Activated CD4-positive, alpha-beta T cell treated with anti-CD3 and anti-CD28 coated beads, Interleukin-2, amount 50 U/mL, for 4 hours (primary cell): Measurements from ENCODE around the gene RFX3.

Experiments used
- DNase-seq, 2 experiments: peaks; one replicate each; pipeline ENCODE4 v3.0.0-alpha.2; 2020

The RFX3 gene

DNA sequence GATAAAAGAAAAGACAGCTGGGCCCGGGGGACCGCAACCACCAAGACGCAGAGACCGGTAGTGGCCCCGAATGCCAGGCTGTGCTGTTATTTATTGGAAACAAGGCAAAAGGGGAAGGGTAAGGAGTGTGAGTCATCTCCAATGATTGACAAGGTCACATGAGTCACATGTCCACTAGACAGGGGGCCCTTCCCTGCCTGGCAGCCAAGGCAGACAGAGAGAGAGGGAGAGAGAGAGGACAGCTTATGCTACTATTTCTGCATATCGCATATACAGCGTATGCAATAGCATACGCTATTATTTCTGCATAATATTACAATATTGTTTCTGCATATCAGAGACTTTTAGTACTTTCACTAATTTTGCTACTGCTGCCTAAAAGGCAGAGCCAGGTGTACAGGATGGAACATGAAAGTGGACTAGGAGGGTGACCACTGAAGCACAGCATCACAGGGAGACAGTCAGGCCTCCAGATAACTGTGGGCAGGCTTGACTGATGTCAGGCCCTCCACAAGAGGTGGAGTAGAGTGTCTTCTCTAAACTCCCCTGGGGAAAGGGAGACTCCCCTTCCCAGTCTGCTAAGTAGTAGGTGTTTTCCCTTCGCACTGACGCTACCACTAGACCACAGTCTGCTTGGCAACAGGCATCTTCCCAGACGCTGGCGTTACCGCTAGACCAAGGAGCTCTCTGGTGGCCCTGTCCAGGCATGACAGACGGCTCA is 50.3 kb downstream of the RFX3 start:
- DNase-seq: no peak

DNA sequence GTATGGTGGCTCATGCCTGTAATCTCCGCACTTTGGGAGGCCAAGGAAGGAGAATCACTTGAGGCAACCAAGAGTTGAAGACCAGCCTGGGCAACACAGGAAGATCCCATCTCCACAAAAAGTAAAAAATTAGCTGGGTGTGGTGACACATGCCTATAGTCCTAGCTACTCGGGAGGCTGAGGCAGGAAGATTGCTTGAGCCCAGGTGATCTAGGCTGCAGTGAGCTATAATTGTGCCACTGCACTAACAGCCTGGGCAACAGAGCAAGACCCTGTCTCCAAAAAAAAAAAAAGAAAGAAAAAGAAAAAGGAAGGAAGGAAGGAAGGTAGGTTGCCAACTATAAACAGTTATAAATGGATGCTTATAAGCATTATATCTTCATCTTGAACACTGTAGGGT is 51.0 kb downstream of the RFX3 start:
- no peak for DNase-seq

DNA sequence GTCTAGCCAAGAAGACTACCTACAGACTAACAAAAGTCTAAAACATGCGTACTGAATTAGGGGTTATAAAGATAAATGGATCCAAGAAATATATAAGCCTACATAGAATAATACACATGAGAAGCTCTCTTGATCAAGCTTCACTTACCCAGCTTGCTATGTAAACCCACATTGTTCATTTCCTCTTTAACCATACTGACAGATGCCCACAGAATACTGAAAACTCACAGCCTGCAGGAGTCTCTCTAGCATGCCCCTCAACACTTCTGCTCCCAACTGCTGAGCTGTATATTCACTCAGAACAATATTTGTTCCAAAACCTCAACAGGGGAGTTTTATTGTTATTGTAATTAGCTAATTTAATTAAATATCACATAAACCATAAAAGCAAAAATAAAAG is 52.4 kb downstream of the RFX3 start:
- DNase-seq: no peak

DNA sequence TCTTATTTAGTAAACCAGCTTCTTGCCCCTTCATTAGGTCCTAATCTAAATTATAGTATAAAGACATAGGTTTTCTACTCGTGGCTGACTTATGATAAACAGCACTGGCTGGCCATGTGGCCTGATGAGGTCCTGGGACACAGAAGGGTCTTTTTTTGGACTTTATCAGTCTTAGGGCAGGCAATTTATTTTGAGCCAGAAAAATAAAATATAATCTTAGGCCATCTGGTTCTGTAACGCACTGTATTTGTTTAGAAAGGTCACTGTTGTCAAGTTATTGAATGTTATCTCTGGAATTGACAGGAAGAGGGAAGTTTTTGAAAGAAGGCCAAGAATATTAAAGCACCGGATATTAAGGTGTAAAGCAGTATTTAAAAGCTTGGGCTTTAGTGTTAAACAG is 53.9 kb downstream of the RFX3 start:
- DNase-seq: no peak

DNA sequence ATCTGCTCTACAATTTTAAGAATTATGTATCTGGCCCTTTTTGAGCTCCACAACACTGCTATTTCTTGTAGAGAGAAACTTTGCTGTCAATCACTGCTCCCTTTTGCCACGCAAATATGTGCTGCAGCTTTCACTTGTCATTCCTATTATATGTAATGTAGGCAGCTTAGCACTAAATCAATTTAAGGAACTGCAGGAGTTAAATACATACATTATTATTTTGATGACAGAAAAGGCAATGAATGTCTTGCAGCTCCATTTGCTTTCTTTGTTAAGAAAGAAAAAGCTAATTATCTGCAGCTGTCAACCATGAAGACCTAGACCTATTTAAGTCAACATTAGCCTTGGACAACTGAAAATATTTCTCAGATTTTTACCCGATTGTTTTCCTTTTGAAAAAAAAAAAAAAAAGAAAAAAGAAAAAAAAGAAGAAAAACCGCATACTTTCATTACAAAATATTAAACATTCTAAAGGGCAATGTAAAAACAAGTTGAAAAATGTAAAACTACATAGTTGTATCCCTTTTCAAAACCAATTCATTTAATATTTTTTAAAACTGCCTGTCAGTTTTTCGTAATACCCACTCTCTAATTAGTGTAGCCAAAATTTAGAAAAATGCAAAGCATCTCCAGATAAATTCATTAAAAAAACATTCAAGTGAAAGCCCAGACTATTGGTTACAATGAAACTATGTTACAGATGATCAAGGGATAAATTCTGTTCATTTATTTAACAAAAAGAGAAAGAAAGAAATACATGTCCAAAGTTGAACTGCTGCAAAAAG is 57.2 kb downstream of the RFX3 start:
- DNase-seq: no peak

DNA sequence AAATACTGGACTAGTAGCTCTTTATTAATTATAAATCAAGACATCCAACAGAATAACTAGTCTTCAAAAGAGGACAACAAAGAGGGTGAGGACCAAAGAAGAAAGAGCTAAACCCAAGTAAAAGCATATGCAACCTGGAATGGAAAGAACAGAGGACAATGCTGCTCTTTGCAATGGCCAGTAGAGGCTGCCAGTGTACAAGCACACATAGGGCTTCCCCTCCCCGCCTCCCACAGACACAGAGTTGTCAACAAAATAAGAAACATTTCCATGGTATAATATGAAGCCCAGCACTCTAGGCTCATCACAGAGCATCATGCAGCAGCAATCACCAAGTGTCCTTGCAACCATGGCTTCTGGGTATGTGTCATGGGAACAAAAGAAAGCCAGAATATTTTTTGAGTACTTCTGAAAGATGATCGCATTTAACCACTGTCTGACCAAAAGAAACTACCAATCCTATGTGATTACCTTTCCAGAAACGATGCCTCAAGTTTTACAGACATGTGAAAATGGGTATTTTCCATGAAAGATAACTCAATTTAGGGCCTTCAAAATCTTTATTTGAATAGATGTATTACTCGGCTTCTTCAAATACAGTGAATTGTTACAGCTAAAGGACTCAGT is 58.1 kb downstream of the RFX3 start:
- DNase-seq: peak; percentile 54 to 56

DNA sequence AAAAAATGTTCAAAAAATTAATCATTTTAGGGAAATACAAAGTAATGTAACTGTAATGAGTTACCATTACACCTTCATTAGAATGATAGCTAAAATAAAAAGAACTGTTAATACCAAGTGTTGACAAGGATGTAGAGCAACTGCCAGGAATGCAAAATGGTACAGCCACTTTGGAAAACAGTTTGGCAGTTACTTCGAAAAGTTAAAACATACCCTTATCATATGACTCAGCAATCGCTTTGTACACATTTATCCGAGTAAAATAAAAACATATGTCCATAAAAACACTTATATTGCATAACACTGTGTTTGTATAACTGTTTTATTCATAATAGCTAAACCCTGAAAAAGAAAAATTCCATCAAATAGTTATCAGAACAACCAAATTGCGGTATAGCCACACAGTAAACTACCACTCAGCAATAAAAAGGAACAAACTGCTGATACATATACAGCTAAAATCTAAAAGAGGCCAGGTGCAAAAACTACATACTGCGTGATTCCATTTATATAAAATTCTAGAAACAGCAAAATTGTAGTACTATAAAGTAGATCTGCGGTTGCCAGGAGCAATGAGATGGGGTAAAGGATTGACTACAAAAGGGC is 61.7 kb downstream of the RFX3 start:
- DNase-seq: no peak

DNA sequence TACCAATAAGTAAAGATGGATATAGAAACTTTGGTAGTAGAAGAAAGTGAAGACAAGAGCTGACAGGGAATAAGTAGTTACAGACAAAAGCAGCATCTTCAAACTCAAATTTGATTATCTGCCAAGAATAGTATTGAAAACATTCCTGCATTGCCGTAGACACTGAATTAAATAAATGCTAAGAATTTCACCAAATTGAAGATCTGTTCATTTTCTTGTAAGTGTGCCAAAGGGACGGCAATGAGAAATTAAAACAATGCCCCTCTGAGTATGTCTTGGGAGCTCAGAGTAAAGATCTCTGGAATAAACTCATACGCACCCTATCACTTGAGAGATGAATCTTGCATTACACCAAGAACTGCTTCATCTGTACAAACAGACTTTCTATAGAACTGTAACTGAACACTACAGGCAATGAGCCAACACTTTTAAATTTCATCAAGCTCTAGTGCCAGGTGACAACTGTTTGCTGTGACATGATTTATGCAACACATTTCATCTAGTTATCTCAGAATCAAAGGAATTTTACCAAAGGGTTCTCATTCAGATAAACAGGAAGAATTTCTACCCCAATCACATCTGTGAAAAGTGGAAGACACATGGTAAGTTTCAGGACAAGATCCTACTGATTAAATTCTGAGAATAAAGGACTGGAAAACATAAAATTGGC is 66.9 kb downstream of the RFX3 start:
- no peak for DNase-seq

DNA sequence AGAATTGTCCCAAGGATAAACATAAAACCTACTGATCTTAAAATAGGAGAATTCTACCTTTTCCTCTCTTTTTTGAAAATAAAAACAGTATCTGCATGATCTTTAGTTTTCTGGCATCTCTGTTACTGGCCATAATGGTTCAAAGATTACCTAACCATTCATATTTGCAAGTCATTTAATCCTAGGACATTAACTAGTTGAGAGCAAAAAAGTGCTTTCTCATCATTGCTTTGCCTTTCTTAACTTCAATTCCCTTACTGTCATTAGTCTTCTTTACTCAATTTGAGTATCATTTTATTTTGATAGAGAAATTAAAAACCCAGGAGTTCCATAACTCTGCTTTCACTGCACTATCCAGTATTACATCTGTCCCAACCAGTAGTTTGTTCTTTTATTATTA is 68.6 kb downstream of the RFX3 start:
- no peak for DNase-seq

DNA sequence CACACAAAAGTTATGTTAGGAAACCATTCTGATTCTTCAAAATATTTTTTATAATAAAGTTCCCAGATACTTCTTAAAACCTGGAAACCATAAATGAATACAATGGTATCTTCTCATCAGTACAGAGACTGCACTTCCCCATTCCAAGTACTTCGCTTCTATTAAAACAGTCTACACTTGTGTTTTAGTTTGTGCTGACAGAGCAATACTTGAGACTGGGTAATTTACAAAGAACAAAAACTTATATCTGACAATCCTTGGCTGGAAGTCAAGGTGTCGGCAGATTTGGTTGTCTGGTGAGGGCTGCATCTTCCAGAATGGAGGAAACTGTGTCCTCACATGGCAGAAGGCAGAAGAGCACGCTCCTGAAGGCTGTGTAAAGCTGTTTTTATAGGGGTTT is 70.1 kb downstream of the RFX3 start:
- DNase-seq: no peak

DNA sequence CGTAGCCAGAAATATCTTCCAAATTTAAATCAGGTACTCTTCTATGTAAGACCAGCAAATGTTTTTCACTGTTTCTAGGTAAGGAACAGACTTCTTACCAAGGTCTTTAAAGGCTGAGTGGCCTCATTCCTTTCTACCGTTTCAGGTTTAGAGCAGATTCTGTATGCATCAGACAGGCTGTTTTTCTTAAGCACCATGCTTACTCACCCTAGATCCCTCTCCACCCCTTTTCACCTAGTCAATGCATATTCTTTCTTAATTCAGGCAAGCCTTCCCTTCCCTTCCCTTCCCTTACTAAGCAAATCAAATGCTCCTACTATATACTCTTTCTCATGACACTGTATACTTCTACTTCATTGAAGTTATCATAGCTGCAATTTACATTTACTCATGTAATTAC is 70.7 kb downstream of the RFX3 start:
- no peak for DNase-seq

DNA sequence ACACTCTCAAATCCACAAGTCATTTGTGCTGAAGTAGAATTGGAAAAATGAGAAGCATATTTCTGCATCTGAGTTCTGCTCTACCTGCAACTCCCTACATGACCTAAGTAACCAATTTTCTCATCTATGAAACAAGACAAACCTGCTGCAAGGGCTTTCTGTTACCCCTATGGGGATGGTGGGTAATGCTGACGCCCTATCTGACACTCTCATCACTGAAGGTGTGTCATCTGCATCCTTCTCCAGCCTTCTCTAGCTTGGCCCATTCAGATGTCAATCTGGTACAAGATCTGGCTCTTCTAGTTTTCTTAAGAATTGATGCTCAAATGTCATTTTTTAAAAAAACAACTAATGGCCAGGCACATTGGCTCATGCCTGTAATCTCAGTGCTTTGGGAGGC is 73.8 kb downstream of the RFX3 start:
- DNase-seq: no peak

DNA sequence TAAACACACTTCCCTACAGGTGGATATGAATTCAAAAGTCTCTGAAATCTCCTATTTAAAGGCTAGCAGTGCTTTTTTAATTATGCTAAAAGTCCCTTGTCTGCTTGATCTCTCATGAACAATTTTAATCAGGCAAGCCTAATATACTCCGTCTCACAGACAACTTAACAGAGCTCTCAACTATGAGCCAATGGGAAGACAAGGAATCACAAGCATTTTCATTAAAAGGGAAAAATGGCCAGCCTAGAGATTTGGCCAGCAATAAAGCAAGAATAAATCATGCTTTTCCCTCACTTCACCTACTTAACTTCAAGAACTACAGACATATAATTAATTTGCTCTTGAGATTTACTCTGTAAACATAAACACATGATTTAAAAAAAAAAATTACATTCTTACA is 78.0 kb downstream of the RFX3 start:
- no peak for DNase-seq

DNA sequence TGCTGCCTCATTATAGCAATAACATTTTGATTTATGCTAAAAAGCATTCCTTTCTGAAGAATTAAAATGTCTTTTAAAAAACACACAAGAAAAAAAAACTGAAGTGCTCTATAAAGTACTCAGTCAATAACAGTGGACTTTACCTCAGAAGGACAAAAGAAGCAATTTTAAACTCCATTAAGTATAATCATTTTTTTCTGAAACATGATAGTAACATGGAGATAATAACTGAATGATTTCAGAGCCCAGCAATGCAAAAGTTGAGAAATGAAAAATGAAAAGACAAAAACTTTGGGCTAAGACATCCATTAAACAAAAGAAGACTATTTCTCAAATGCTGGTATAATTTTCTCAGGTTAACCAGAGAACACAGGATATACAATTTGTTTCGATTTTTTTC is 78.7 kb downstream of the RFX3 start:
- no peak for DNase-seq

DNA sequence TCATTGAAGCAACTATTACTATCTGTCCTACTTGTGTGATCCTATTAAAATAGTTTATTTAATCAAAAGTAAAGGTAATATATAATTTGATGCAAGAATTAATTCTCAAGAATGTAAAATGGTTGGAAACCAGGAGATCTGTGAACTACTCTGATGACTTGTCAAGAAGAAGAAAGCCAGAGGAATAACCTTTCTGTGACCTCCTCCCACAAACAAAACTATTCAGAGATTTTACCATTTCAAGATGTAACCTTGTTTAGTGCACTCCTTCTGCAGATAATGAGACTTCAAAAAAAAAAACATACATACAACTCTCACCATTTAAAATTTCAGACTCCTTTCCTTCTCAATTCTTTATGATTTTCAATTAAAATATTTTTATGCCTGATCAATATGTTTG is 79.5 kb downstream of the RFX3 start:
- DNase-seq: no peak

DNA sequence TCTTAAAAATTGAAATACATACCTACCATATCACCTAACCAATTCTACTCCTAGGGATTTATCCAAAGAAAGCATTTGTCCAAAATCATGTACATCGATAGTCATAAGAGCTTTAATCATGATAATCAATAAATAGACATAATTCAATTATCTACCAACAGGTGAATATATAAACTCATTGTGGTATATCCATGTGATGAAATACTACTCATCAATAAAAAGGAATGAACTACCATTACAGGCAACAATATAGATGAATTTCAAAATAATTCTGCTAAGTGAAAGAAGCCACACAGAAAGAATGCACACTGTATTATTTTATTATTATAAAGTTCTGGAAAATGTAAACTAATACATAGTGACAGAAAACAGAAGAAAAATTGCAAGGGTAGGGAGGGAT is 81.8 kb downstream of the RFX3 start:
- DNase-seq: no peak

DNA sequence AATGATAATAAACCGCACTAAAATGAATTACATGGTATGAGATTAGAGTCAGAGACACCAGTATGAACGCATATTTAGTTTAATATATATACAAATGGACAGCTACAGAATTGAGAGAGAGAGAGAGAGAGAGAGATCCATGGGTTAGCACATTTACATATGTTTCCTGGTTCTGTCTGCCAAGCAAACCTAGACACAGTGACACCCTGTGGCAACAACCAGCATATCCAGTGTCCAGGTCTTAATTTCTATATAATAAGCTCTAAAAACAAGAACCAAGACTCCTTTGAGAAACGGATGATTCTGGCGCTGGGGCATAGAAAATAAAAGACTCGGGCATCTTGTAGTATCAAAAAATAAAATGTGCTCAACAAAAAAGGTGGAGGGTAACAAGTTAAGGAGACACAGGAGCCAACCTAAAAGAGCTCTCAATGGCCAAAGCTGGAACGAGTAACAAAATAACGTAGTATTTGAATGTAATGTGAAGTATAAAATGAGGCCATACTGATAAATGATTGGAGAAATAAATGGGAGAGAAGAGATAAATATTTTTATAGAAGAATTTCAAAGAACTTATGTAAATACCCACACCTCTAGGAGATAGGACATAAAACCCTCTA is 84.5 kb downstream of the RFX3 start:
- DNase-seq: peak; percentile 34 to 42

DNA sequence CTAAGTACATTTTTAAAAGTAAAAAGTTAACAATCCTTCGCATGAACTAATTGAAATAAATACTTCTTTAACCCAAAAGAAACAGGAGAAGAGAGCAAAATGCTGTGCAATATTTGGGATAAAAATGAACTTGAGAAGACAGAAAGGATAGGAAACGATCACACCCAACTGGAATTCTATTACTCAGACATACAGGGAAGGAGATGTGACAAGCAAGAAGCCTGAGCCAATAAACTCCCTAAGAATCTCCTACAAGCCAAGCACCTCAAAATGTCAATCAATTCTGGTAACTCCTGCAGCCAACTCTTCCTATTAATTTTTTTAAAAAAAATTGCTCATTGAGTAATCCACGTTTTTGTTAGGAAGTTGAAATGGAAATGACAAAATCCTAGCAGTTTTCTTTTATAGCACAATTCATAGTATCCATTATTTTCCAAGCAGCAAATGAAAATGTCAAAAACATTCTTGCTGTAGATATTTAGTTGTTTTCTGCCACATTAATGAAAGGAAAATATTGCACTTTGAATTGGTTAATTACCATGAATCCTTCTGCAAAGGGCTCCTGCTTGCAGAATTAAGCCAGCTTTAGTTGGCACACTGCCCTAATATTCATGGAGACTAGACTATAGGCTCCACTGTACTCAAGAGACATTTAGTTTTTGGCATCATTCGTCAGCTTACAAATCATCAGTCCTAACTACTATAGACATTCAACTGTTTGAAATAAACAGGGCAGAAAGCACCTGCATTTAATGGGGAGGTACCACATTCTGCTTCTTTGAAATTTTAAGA is 89.0 kb downstream of the RFX3 start:
- no peak for DNase-seq

DNA sequence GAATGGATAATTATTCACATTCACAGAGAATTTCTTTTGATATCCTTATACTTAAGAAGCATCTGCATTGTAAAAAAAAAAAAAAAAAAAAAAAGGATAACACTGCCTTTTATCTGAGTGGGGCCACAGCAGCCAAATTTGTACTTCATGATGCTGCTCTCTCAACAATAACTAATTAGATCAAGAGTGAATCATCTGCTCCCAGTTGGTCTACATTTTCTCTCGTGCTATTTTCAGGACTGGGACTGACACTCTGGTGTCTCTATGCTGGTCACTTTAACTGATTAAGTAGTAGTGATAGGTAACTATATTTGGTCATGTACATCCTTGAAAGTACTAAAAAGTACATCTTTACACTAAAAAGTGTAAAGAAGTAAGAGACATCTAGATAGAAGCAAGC is 90.1 kb downstream of the RFX3 start:
- no peak for DNase-seq

DNA sequence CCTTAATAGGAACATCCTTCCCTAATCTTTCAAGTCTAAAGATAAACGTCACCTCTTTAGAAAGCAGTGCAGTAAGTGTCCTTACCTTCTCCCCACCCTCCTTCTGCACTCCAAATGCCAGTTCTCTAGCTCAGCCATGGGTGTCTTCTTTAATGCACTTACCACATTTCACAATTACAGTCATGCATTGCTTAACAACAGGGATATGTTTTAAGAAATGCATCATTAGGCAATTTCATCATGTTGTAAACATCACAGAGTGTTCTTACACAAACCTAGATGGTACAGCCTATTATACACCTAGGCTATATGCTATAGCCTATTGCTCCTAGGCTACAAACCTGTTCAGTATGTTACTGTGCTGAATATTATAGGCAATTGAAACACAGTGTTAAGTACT is 91.2 kb downstream of the RFX3 start:
- no peak for DNase-seq

DNA sequence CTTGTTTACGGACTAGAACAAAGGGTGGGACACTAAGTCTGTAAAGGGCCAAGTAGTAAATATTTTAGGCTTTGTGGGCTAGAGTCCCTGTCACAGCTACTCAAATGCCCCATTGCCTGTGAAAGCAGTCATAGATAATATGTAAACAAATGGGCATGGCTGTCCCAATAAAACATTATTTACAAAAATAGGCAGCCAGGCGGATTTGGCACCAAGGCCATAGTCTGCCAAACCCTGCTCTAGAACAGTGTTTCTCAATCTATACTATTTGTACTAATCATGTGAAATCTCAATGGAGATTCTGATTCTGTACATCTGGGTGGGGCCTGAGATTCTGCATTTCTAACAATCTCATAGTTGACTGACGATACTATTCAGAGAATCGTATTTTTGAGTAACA is 92.0 kb downstream of the RFX3 start:
- DNase-seq: no peak

DNA sequence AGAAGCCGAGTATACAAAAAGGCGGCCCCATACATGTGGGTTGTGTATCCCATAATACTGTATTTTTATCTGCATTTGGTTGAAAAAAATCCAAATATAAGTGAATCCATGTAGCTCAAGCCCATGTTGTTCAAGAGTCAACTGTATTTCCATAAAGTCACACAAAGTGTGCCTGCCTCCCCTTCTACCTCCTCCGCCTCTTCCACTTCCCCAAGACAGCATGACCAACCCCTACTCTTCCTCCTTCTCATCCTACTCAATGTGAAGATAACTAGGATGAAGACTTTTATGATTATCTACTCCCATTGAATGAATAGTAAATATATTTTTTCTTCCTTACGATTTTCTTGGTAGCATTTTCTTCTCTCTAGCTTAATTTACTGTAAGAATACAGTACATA is 92.7 kb downstream of the RFX3 start:
- no peak for DNase-seq
